Neural cell (in vitro differentiated cells): ENCODE results near the gene SEC24D.

ENCODE experiments used
- CTCF ChIP-seq: fragments of 450-650 bp; IDR thresholded peaks from 2 replicates; pipeline ENCODE4 v1.5.1; 2014; ENCODE audit warnings: antibody characterized with exemption, mild to moderate bottlenecking, moderate library complexity; ENCODE audit not compliant: poor library complexity, severe bottlenecking
- EP300 ChIP-seq: fragments of 450-650 bp; conservative IDR thresholded peaks from 2 replicates; pipeline ENCODE4 v1.6.1; 2014; ENCODE audit warnings: antibody characterized with exemption, mild to moderate bottlenecking, moderate library complexity; ENCODE audit not compliant: poor library complexity, severe bottlenecking
- EZH2 ChIP-seq: fragments of 200-600, 300-800 bp; shearing (Covaris generic), sonication (generic); IDR thresholded peaks from 2 replicates; pipeline ENCODE4 v1.6.1; 2014; ENCODE audit warnings: antibody characterized with exemption, low read length, borderline replicate concordance, mild to moderate bottlenecking; ENCODE audit not compliant: insufficient read depth, poor library complexity, severe bottlenecking
- MXI1 ChIP-seq: fragments of 450-650 bp; conservative IDR thresholded peaks from 2 replicates; pipeline ENCODE4 v1.6.1; 2014; ENCODE audit warnings: antibody characterized with exemption, mild to moderate bottlenecking; ENCODE audit not compliant: poor library complexity, severe bottlenecking
- POLR2AphosphoS5 ChIP-seq: IDR thresholded peaks from 2 replicates; pipeline ENCODE4 v1.6.1; 2012
- RAD21 ChIP-seq: fragments of 450-650 bp; conservative IDR thresholded peaks from 2 replicates; pipeline ENCODE4 v1.6.1; 2014; ENCODE audit warnings: antibody characterized with exemption, mild to moderate bottlenecking, moderate library complexity
- REST ChIP-seq: IDR thresholded peaks from 2 replicates; pipeline ENCODE4 v1.6.1; 2012; ENCODE audit warnings: borderline replicate concordance
- SMC3 ChIP-seq: fragments of 450-650 bp; conservative IDR thresholded peaks from 2 replicates; pipeline ENCODE4 v1.6.1; 2014; ENCODE audit warnings: antibody characterized with exemption, mild to moderate bottlenecking, moderate library complexity; ENCODE audit not compliant: poor library complexity
- TAF1 ChIP-seq: IDR thresholded peaks from 2 replicates; pipeline ENCODE4 v1.6.1; 2012; ENCODE audit warnings: low read depth

- no peak for TF ChIP-seq POLR2AphosphoS5
- TF ChIP-seq CTCF = no peak
- no peak for TF ChIP-seq EZH2
- TF ChIP-seq REST = no peak
- TF ChIP-seq RAD21 = no peak
- no peak for TF ChIP-seq EP300
- TF ChIP-seq TAF1 = no peak
- no peak for TF ChIP-seq SMC3
- TF ChIP-seq MXI1 = no peak
Observed at GRCh38 chr4:118790544-118790943, 45.4 kb downstream of the SEC24D start.
